GM12875 (cell line): ENCODE results near the gene UBAC2.
A peak's percentile ranks its signal among the peaks of the same experiment; 100 is the strongest.
"Not testable (repeated sequence)": the region's sequence is repeated elsewhere in the genome, so short reads cannot be mapped to it uniquely, and the experiment has no call there.

ENCODE experiments used
- H3K4me3 ChIP-seq: one replicate; pipeline ENCODE4 v1.5.1; 2011; ENCODE audit warnings: low read depth, low read length, control low read depth
- CTCF ChIP-seq: IDR thresholded peaks from 2 replicates; pipeline ENCODE4 v1.5.1; 2011; ENCODE audit warnings: low read depth, mild to moderate bottlenecking, control low read depth, inconsistent platforms, low read length, moderate library complexity, borderline replicate concordance; ENCODE audit not compliant: insufficient read depth

The UBAC2 gene

GRCh38 chr13:99227331-99227900, 26.8 kb downstream of the UBAC2 start:
- TF ChIP-seq CTCF, result no peak
- no peak overlapping the region for H3K4me3 ChIP-seq

- no peak overlapping the region for H3K4me3 ChIP-seq
- no peak for TF ChIP-seq CTCF
These were observed 27.4 kb downstream of the UBAC2 start for GRCh38 chr13:99227909-99228688.

GRCh38 chr13:99228737-99229691, 28.4 kb downstream of the UBAC2 start:
- H3K4me3 ChIP-seq, result peak overlapping the region; percentile 8
- no peak for TF ChIP-seq CTCF

- H3K4me3 ChIP-seq, result not testable (repeated sequence)
These were observed 29.9 kb downstream of the UBAC2 start for GRCh38 chr13:99230588-99230987.

GRCh38 chr13:99230991-99231390, 30.3 kb downstream of the UBAC2 start:
- H3K4me3 ChIP-seq, result no peak overlapping the region
- no peak for TF ChIP-seq CTCF

GRCh38 chr13:99231721-99232120, 31.1 kb downstream of the UBAC2 start:
- TF ChIP-seq CTCF, result no peak
- no peak overlapping the region for H3K4me3 ChIP-seq

- peak overlapping the region; percentile 17 for H3K4me3 ChIP-seq
- no peak for TF ChIP-seq CTCF
These were observed 37.5 kb downstream of the UBAC2 start for GRCh38 chr13:99237981-99238662.
